Measurements from ENCODE around the gene TMEM80. TPM values are rescaled to one million over a fixed set of nuclear protein-coding genes. Genes with fewer than 3 reads are reported as not detected.

TMEM80 gene
- polyA plus RNA-seq, 5 donors: 23.2 to 35.8 (median 29.9) TPM

GRCh38 chr11:742571-743201 is 47.1 kb downstream of the TMEM80 start:
- DNase-seq: no peak

GRCh38 chr11:745428-745827 is 49.8 kb downstream of the TMEM80 start:
- no peak for DNase-seq

- DNase-seq: no peak
These were observed 50.9 kb downstream of the TMEM80 start for GRCh38 chr11:746289-747157.

- peak; percentile 85 to 86 for DNase-seq
These were observed 51.8 kb downstream of the TMEM80 start, which contains the start of gene TALDO1 for GRCh38 chr11:747158-748006. TALDO1 (plus strand) TSS chr11:747464; CDS start chr11:747482, 18 bp downstream.

DNA sequence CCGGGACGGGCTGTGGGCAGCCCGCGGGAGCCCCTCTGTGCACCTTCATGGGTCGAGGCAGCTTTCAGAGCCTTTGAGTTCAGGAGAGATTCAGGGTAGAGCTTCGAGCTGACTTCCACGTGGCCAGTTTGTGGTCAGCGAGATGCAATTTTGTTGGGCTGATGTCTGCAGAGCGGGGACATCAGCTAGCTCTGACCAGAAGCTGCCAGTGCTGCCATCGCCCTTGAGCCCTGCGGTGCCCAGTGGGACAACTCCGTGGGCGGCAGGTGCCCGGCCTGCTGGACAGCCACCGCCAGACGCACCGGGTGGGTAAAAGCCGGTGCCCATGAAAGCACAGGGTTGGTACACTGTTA is 52.4 kb downstream of the TMEM80 start:
- DNase-seq: no peak

- DNase-seq: no peak
These were observed 54.1 kb downstream of the TMEM80 start for GRCh38 chr11:749731-750130.

Other genes with a start within 250 kb of the TMEM80 start
- 10 to 100 TPM; 21.2 to 31.5 (median 25.8) TPM for gene PTDSS2, start 245.5 kb upstream of the TMEM80 start, polyA plus RNA-seq (ENCODE audit: insufficient read depth in 1 of 5, insufficient read length in 5 of 5, low replicate concordance in 1 of 5)
- 100 to 1,000 TPM in 1 of 5 donors, 10 to 100 TPM in 4; 63.3 to 130 (median 87.3) TPM for gene RNH1, start 188.6 kb upstream of the TMEM80 start, polyA plus RNA-seq (ENCODE audit: insufficient read depth in 1 of 5, insufficient read length in 5 of 5, low replicate concordance in 1 of 5)
- 10 to 100 TPM; 27.3 to 63.3 (median 38.2) TPM for gene HRAS, start 160.2 kb upstream of the TMEM80 start, polyA plus RNA-seq (ENCODE audit: insufficient read depth in 1 of 5, insufficient read length in 5 of 5, low replicate concordance in 1 of 5)
- 1 to 10 TPM; 2.3 to 5.0 (median 3.3) TPM for gene LRRC56, start 158.3 kb upstream of the TMEM80 start, polyA plus RNA-seq (ENCODE audit: insufficient read depth in 1 of 5, insufficient read length in 5 of 5, low replicate concordance in 1 of 5)
- 1 to 10 TPM; 1.6 to 4.9 (median 2.8) TPM for gene LMNTD2, start 135.1 kb upstream of the TMEM80 start, polyA plus RNA-seq (ENCODE audit: insufficient read depth in 1 of 5, insufficient read length in 5 of 5, low replicate concordance in 1 of 5)
- 10 to 100 TPM; 16.5 to 41.2 (median 27.6) TPM for gene RASSF7, start 134.8 kb upstream of the TMEM80 start, polyA plus RNA-seq (ENCODE audit: insufficient read depth in 1 of 5, insufficient read length in 5 of 5, low replicate concordance in 1 of 5)
- 10 to 100 TPM; 16.0 to 28.3 (median 20.4) TPM for gene PHRF1, start 119.3 kb upstream of the TMEM80 start, polyA plus RNA-seq (ENCODE audit: insufficient read depth in 1 of 5, insufficient read length in 5 of 5, low replicate concordance in 1 of 5)
- 10 to 100 TPM in 3 of 5 donors, 1 to 10 TPM in 2; 6.9 to 19.1 (median 11.5) TPM for gene IRF7, start 79.9 kb upstream of the TMEM80 start, polyA plus RNA-seq (ENCODE audit: insufficient read depth in 1 of 5, insufficient read length in 5 of 5, low replicate concordance in 1 of 5)
- gene CDHR5, start 70.9 kb upstream of the TMEM80 start, polyA plus RNA-seq (ENCODE audit: insufficient read depth in 1 of 5, insufficient read length in 5 of 5, low replicate concordance in 1 of 5): under 1 TPM; 0.20 to 0.86 (median 0.58) TPM
- 10 to 100 TPM in 1 of 5 donors, 1 to 10 TPM in 4; 1.2 to 14.9 (median 1.7) TPM for gene SCT, start 68.6 kb upstream of the TMEM80 start, polyA plus RNA-seq (ENCODE audit: insufficient read depth in 1 of 5, insufficient read length in 5 of 5, low replicate concordance in 1 of 5)
- 1 to 10 TPM in 2 of 5 donors, under 1 TPM in 3; 0.21 to 1.5 (median 0.74) TPM for gene DRD4, start 58.5 kb upstream of the TMEM80 start, polyA plus RNA-seq (ENCODE audit: insufficient read depth in 1 of 5, insufficient read length in 5 of 5, low replicate concordance in 1 of 5)
- gene DEAF1, start 594 bp upstream of the TMEM80 start, polyA plus RNA-seq (ENCODE audit: insufficient read depth in 1 of 5, insufficient read length in 5 of 5, low replicate concordance in 1 of 5): 10 to 100 TPM; 32.7 to 49.5 (median 37.7) TPM
- gene EPS8L2, start 10.4 kb downstream of the TMEM80 start, polyA plus RNA-seq (ENCODE audit: insufficient read depth in 1 of 5, insufficient read length in 5 of 5, low replicate concordance in 1 of 5): 10 to 100 TPM; 41.3 to 88.7 (median 81.2) TPM
- 100 to 1,000 TPM; 100 to 129 (median 107) TPM for gene TALDO1, start 51.6 kb downstream of the TMEM80 start, polyA plus RNA-seq (ENCODE audit: insufficient read depth in 1 of 5, insufficient read length in 5 of 5, low replicate concordance in 1 of 5)
- gene GATD1, start 81.7 kb downstream of the TMEM80 start, polyA plus RNA-seq (ENCODE audit: insufficient read depth in 1 of 5, insufficient read length in 5 of 5, low replicate concordance in 1 of 5): 10 to 100 TPM; 41.4 to 80.2 (median 61.8) TPM
- under 1 TPM in 3 of 5 donors, not detected in 2; 0.18 to 0.24 (median 0.22) TPM for gene CEND1, start 94.3 kb downstream of the TMEM80 start, polyA plus RNA-seq (ENCODE audit: insufficient read depth in 1 of 5, insufficient read length in 5 of 5, low replicate concordance in 1 of 5)
- 10 to 100 TPM in 4 of 5 donors, 1 to 10 TPM in 1; 9.4 to 25.4 (median 15.7) TPM for gene SLC25A22, start 102.5 kb downstream of the TMEM80 start, polyA plus RNA-seq (ENCODE audit: insufficient read depth in 1 of 5, insufficient read length in 5 of 5, low replicate concordance in 1 of 5)
- 10 to 100 TPM in 4 of 5 donors, 1 to 10 TPM in 1; 9.0 to 16.6 (median 11.6) TPM for gene PIDD1, start 109.4 kb downstream of the TMEM80 start, polyA plus RNA-seq (ENCODE audit: insufficient read depth in 1 of 5, insufficient read length in 5 of 5, low replicate concordance in 1 of 5)
- 1,000 to 10,000 TPM; 1,010 to 1,715 (median 1,239) TPM for gene RPLP2, start 114.2 kb downstream of the TMEM80 start, polyA plus RNA-seq (ENCODE audit: insufficient read depth in 1 of 5, insufficient read length in 5 of 5, low replicate concordance in 1 of 5)
- gene PNPLA2, start 123.1 kb downstream of the TMEM80 start, polyA plus RNA-seq (ENCODE audit: insufficient read depth in 1 of 5, insufficient read length in 5 of 5, low replicate concordance in 1 of 5): 10 to 100 TPM; 23.4 to 54.7 (median 38.0) TPM
- 10 to 100 TPM; 13.6 to 31.6 (median 21.5) TPM for gene CRACR2B, start 132.1 kb downstream of the TMEM80 start, polyA plus RNA-seq (ENCODE audit: insufficient read depth in 1 of 5, insufficient read length in 5 of 5, low replicate concordance in 1 of 5)
- gene CD151, start 137.1 kb downstream of the TMEM80 start, polyA plus RNA-seq (ENCODE audit: insufficient read depth in 1 of 5, insufficient read length in 5 of 5, low replicate concordance in 1 of 5): 100 to 1,000 TPM; 124 to 208 (median 165) TPM
- gene POLR2L, start 146.7 kb downstream of the TMEM80 start, polyA plus RNA-seq (ENCODE audit: insufficient read depth in 1 of 5, insufficient read length in 5 of 5, low replicate concordance in 1 of 5): 100 to 1,000 TPM in 2 of 5 donors, 10 to 100 TPM in 3; 67.8 to 164 (median 85.4) TPM
- gene TSPAN4, start 147.0 kb downstream of the TMEM80 start, polyA plus RNA-seq (ENCODE audit: insufficient read depth in 1 of 5, insufficient read length in 5 of 5, low replicate concordance in 1 of 5): 10 to 100 TPM; 42.4 to 94.6 (median 63.9) TPM
- 100 to 1,000 TPM in 1 of 5 donors, 10 to 100 TPM in 4; 77.0 to 101 (median 86.2) TPM for gene CHID1, start 215.0 kb downstream of the TMEM80 start, polyA plus RNA-seq (ENCODE audit: insufficient read depth in 1 of 5, insufficient read length in 5 of 5, low replicate concordance in 1 of 5)
- gene AP2A2, start 230.1 kb downstream of the TMEM80 start, polyA plus RNA-seq (ENCODE audit: insufficient read depth in 1 of 5, insufficient read length in 5 of 5, low replicate concordance in 1 of 5): 10 to 100 TPM; 74.4 to 84.3 (median 79.2) TPM

Data from right lung (tissue), 5 donors.